OCI-LY1 (cell line): ENCODE measurements around the gene S100A8.

Experiments used
- H2AFZ ChIP-seq: fragments of 200-600 bp; sonication (generic), shearing (Covaris generic); 2 replicates; pipeline ENCODE4 v1.6.0; 2014; ENCODE audit warnings: antibody characterized with exemption, mild to moderate bottlenecking, low read length
- H3F3A ChIP-seq: fragments of 200-600 bp; sonication (generic), shearing (Covaris generic); 2 replicates; pipeline ENCODE4 v1.6.0; 2014; ENCODE audit warnings: mild to moderate bottlenecking, antibody characterized with exemption, low read length, moderate library complexity; ENCODE audit not compliant: insufficient read depth
- H3K27ac ChIP-seq: fragments of 200-600 bp; sonication (generic); 2 replicates; pipeline ENCODE4 v1.5.1; 2014; ENCODE audit warnings: low read length, mixed run types, mild to moderate bottlenecking, low read depth; ENCODE audit not compliant: poor library complexity, severe bottlenecking
- H3K27me3 ChIP-seq: fragments of 200-600 bp; sonication (generic); 2 replicates; pipeline ENCODE4 v1.6.0; 2014; ENCODE audit warnings: antibody characterized with exemption, mild to moderate bottlenecking, low read length, moderate library complexity; ENCODE audit not compliant: insufficient read depth
- H3K36me3 ChIP-seq: fragments of 200-600 bp; sonication (generic); 2 replicates; pipeline ENCODE4 v1.6.1; 2014; ENCODE audit warnings: mild to moderate bottlenecking, antibody characterized with exemption, low read length, moderate library complexity, mixed read lengths; ENCODE audit not compliant: insufficient read depth
- H3K4me1 ChIP-seq: fragments of 200-600 bp; sonication (generic); 2 replicates; pipeline ENCODE4 v1.5.1; 2014; ENCODE audit warnings: mild to moderate bottlenecking, low read length, moderate library complexity; ENCODE audit not compliant: insufficient read depth, severe bottlenecking
- H3K4me2 ChIP-seq: fragments of 200-600 bp; sonication (generic), shearing (Covaris generic); 2 replicates; pipeline ENCODE4 v1.6.1; 2014; ENCODE audit warnings: low read length
- H3K4me3 ChIP-seq: fragments of 200-600 bp; sonication (generic); 2 replicates; pipeline ENCODE4 v1.5.1; 2014; ENCODE audit warnings: low read length, low read depth, mild to moderate bottlenecking, mixed read lengths; ENCODE audit not compliant: poor library complexity, severe bottlenecking
- H3K79me2 ChIP-seq: fragments of 200-600 bp; shearing (Covaris generic); 2 replicates; pipeline ENCODE4 v1.6.1; 2016; ENCODE audit warnings: mixed run types, low read length, mixed read lengths; ENCODE audit not compliant: insufficient read depth
- H3K9ac ChIP-seq: fragments of 200-600 bp; sonication (generic), shearing (Covaris generic); 2 replicates; pipeline ENCODE4 v1.6.1; 2014; ENCODE audit warnings: mild to moderate bottlenecking, low read length, mixed read lengths
- H3K9me2 ChIP-seq: fragments of 200-600 bp; sonication (generic), shearing (Covaris generic); 2 replicates; pipeline ENCODE4 v1.6.1; 2014; ENCODE audit warnings: low read depth, mild to moderate bottlenecking, low read length, mixed read lengths
- H3K9me3 ChIP-seq: fragments of 200-600 bp; shearing (Covaris generic); 2 replicates; pipeline ENCODE4 v1.6.1; 2014; ENCODE audit warnings: low read length, mixed read lengths
- H4K20me1 ChIP-seq: fragments of 200-600 bp; sonication (generic), shearing (Covaris generic); 2 replicates; pipeline ENCODE4 v1.6.0; 2016; ENCODE audit warnings: mild to moderate bottlenecking, low read length; ENCODE audit not compliant: insufficient read depth
- EZH2 ChIP-seq: fragments of 200-600 bp; sonication (generic), shearing (Covaris generic); IDR thresholded peaks from 2 replicates; pipeline ENCODE4 v1.8.0; 2017; ENCODE audit warnings: borderline replicate concordance, mixed run types, mild to moderate bottlenecking, antibody characterized with exemption, low read length, moderate library complexity, mixed read lengths
- TF ChIP-seq, protein P1 (sequence below): fragments of 200-600 bp; sonication (generic), shearing (Covaris generic); IDR thresholded peaks from 2 replicates; pipeline ENCODE4 v1.5.1; 2017; ENCODE audit warnings: mild to moderate bottlenecking, antibody characterized with exemption, low read length, moderate library complexity, mixed read lengths

Gene S100A8

DNA sequence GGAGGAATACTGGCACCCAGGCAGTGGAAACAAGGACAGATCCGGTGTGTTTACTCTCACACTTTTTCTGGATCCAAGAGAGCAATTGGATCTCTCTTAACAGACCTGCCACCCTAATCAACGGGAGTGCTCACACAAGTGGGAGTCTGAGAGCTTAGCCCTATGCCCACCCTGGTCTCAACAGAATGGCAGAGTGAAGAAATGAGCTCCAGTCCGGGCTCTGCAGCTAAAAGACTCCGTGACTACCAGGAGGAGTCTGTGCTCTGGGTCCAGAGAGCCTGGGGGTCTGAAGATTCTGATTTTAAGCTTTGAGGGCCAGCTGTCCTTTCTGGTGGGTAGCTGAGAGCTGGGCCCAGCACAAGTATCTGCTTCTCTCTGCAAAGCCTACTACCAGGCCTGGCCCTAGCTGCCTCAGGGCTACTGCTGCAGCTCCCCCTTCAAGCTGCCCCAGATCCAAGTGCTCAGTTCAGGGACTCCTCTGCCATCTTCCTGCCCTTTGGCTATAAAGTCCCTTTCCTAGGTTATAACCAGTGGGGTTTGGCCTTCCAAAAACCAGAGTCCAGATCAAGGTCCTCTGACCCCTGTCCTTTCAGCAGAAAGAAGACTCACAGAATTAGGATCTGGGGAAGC, 29.3 kb downstream of the S100A8 start:
- H3K9ac ChIP-seq = no peak overlapping the region
- H2AFZ ChIP-seq = no peak overlapping the region
- no peaks in the 10 kb centered on the region for H3K27me3 ChIP-seq
- H3K27ac ChIP-seq = no peak overlapping the region
- H3K79me2 ChIP-seq = no peaks in the 10 kb centered on the region
- no peaks in the 10 kb centered on the region for H4K20me1 ChIP-seq
- H3K9me2 ChIP-seq = no peaks in the 10 kb centered on the region
- H3F3A ChIP-seq = no peaks in the 10 kb centered on the region
- TF ChIP-seq, protein P1, sequence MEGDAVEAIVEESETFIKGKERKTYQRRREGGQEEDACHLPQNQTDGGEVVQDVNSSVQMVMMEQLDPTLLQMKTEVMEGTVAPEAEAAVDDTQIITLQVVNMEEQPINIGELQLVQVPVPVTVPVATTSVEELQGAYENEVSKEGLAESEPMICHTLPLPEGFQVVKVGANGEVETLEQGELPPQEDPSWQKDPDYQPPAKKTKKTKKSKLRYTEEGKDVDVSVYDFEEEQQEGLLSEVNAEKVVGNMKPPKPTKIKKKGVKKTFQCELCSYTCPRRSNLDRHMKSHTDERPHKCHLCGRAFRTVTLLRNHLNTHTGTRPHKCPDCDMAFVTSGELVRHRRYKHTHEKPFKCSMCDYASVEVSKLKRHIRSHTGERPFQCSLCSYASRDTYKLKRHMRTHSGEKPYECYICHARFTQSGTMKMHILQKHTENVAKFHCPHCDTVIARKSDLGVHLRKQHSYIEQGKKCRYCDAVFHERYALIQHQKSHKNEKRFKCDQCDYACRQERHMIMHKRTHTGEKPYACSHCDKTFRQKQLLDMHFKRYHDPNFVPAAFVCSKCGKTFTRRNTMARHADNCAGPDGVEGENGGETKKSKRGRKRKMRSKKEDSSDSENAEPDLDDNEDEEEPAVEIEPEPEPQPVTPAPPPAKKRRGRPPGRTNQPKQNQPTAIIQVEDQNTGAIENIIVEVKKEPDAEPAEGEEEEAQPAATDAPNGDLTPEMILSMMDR = no peak
- TF ChIP-seq EZH2 = no peak
- H3K4me2 ChIP-seq = no peak overlapping the region
- H3K9me3 ChIP-seq = no peaks in the 10 kb centered on the region
- no peaks in the 10 kb centered on the region for H3K4me1 ChIP-seq
- H3K36me3 ChIP-seq = no peaks in the 10 kb centered on the region
- no peak overlapping the region for H3K4me3 ChIP-seq

DNA sequence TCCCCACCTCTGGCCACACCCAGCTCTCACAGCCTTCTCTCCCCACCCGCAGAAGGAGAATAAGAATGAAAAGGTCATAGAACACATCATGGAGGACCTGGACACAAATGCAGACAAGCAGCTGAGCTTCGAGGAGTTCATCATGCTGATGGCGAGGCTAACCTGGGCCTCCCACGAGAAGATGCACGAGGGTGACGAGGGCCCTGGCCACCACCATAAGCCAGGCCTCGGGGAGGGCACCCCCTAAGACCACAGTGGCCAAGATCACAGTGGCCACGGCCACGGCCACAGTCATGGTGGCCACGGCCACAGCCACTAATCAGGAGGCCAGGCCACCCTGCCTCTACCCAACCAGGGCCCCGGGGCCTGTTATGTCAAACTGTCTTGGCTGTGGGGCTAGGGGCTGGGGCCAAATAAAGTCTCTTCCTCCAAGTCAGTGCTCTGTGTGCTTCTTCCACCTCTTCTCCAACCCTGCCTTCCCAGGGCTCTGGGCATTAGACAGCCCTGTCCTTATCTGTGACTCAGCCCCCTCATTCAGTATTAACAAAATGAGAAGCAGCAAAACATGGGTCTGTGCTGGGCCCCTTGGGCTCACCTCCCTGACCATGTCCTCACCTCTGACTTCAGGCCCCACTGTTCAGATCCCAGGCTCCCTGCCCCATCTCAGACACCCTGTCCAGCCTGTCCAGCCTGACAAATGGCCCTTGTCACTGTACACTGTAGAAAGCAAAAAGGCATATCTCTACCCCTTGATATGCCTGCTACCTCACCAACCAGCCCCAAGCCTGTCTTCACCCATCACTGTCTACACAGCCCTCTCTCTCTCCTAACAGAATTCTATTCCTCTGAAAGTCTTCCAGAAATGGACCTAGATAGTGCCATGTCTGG, 30.0 kb downstream of the S100A8 start:
- Histone ChIP-seq H3K4me3 (no peak overlapping the region), H3K9me3 (no peaks in the 10 kb centered on the region), H3K4me1 (no peaks in the 10 kb centered on the region), H2AFZ (no peak overlapping the region), H3K9ac (no peak overlapping the region), H4K20me1 (no peaks in the 10 kb centered on the region), H3K27me3 (no peaks in the 10 kb centered on the region), H3F3A (no peaks in the 10 kb centered on the region), H3K79me2 (no peaks in the 10 kb centered on the region), H3K27ac (no peak overlapping the region), H3K9me2 (no peaks in the 10 kb centered on the region), H3K4me2 (no peak overlapping the region), H3K36me3 (no peaks in the 10 kb centered on the region)
- TF ChIP-seq EZH2 = no peak
- TF ChIP-seq, protein P1 = no peak

DNA sequence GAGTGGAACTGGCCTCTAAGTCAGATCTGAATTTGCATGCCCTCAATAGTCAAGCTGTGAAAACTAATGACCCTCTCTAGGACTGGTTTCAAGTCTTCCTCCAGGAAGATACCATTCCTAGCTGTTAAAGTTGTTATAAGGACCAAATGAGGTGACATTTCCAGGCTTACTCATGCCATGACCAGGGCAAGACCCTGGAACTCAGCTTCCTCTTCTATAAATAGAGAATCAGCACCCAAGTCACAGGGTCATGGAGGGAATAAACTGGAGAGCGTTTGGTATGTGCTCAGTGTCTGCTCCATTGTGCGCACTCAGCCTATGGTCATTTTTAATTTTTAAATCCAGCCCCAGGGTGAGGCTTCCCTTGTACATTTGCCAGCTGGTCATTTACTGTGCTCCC, 30.7 kb downstream of the S100A8 start:
- no peak overlapping the region for H3K27ac ChIP-seq
- H3K4me1 ChIP-seq = no peaks in the 10 kb centered on the region
- H3K9me2 ChIP-seq = no peaks in the 10 kb centered on the region
- no peak overlapping the region for H3K4me3 ChIP-seq
- no peak overlapping the region for H2AFZ ChIP-seq
- H3K9ac ChIP-seq = no peak overlapping the region
- no peaks in the 10 kb centered on the region for H3K79me2 ChIP-seq
- H3K27me3 ChIP-seq = no peaks in the 10 kb centered on the region
- H3F3A ChIP-seq = no peaks in the 10 kb centered on the region
- H4K20me1 ChIP-seq = no peaks in the 10 kb centered on the region
- no peaks in the 10 kb centered on the region for H3K9me3 ChIP-seq
- H3K4me2 ChIP-seq = no peak overlapping the region
- no peaks in the 10 kb centered on the region for H3K36me3 ChIP-seq
- TF ChIP-seq EZH2 = no peak
- TF ChIP-seq, protein P1 = no peak
